Caco-2 (cell line): Measurements from ENCODE around the gene AKR1B1. TPM values are rescaled to one million over a fixed set of nuclear protein-coding genes. Genes with fewer than 3 reads are reported as not detected.

ENCODE experiments used
- Bru-seq: library from RNA; stranded (reverse); fragments of 400-500 nt; gene quantifications from one replicate; lab custom pipeline; 2021; lab: Mats Ljungman, UMichigan
- BruChase-seq, 2 experiments: library from RNA; stranded (reverse); fragments of 400-500 nt; gene quantifications; one replicate each; lab custom pipeline; 2021; lab: Mats Ljungman, UMichigan
- BruUV-seq: library from RNA; stranded (reverse); fragments of 400-500 nt; replicated peaks from 2 replicates; lab custom pipeline; 2021; lab: Mats Ljungman, UMichigan
- CTCF ChIA-PET: fragments of 300-600 bp; sonication (Branson Sonifier 250); formaldehyde crosslinking; loops from one replicate; lab custom pipeline; 2022; ENCODE audit warnings: antibody characterized with exemption; lab: Charles Lee
- POLR2A ChIA-PET: fragments of 300-600 bp; sonication (Branson Sonifier 250); formaldehyde crosslinking; loops from one replicate; lab custom pipeline; 2022; ENCODE audit warnings: antibody characterized with exemption; lab: Charles Lee
- DNase-seq, 2 experiments: peaks; one replicate each; pipeline versions ENCODE4 v3.0.0 to v3.0.0-alpha.2; 2020 to 2022
- H3K27me3 ChIP-seq: replicated peaks from 2 replicates; pipeline ENCODE4 v1.6.0; 2011; ENCODE audit warnings: low read length; ENCODE audit not compliant: control insufficient read depth, insufficient read depth
- H3K36me3 ChIP-seq: 2 replicates; pipeline ENCODE4 v1.5.1; 2011; ENCODE audit warnings: low read length; ENCODE audit not compliant: control insufficient read depth, insufficient read depth
- H3K4me1 ChIP-seq: fragments of 250-450 bp; sonication (Bioruptor Pico); 2 replicates; pipeline ENCODE4 v1.5.1; 2020; ENCODE audit warnings: mild to moderate bottlenecking
- H3K4me3 ChIP-seq: 2 replicates; pipeline ENCODE4 v1.5.1; 2011; ENCODE audit warnings: low read depth, mild to moderate bottlenecking, control low read depth, low read length
- H3K9me3 ChIP-seq: fragments of 250-450 bp; sonication (Bioruptor Pico); 2 replicates; pipeline ENCODE4 v1.5.1; 2020; ENCODE audit warnings: mild to moderate bottlenecking, moderate library complexity
- H3K27ac Mint-ChIP-seq: one replicate; pipeline ENCODE4 v1.8.0; 2022; ENCODE audit warnings: mixed read lengths; ENCODE audit not compliant: unreplicated experiment
- H3K27me3 Mint-ChIP-seq: one replicate; pipeline ENCODE4 v1.8.0; 2022; ENCODE audit warnings: mixed read lengths; ENCODE audit not compliant: insufficient read depth, unreplicated experiment
- H3K36me3 Mint-ChIP-seq: one replicate; pipeline ENCODE4 v1.8.0; 2022; ENCODE audit warnings: mild to moderate bottlenecking, mixed read lengths; ENCODE audit not compliant: insufficient read depth, unreplicated experiment
- H3K4me1 Mint-ChIP-seq: one replicate; pipeline ENCODE4 v1.8.0; 2022; ENCODE audit warnings: low read depth, mixed read lengths; ENCODE audit not compliant: unreplicated experiment
- H3K4me3 Mint-ChIP-seq: one replicate; pipeline ENCODE4 v1.8.0; 2022; ENCODE audit warnings: mild to moderate bottlenecking, moderate library complexity, mixed read lengths; ENCODE audit not compliant: unreplicated experiment
- H3K9me3 Mint-ChIP-seq: one replicate; pipeline ENCODE4 v1.8.0; 2022; ENCODE audit warnings: mixed read lengths; ENCODE audit not compliant: unreplicated experiment
- intact Hi-C: fragments of 100-400 bp; cut with micrococcal nuclease; formaldehyde crosslinking; loops from one replicate; pipeline ENCODE4 v1.10.0; 2022; ENCODE audit not compliant: unreplicated experiment
- long read RNA-seq: library from polyadenylated mRNA; stranded (forward); transcript quantifications from one replicate; pipeline ENCODE4 v2.0.0, GENCODE V29; 2022
- total RNA-seq: library from RNA; stranded (reverse); gene quantifications from 2 replicates; pipeline ENCODE4 v1.2.3, GENCODE V29; 2022
- TF ChIP-seq, protein P1 (sequence below), 2 experiments: fragments of 200-600 bp in 1 of 2; IDR thresholded peaks; 1 replicate in 1 of 2; 2 replicates in 1 of 2; pipeline versions ENCODE4 v1.5.1 to v1.8.0; 2011 to 2022; ENCODE audit warnings: antibody characterized with exemption in 1 of 2, control low read depth in 1 of 2, inconsistent platforms in 1 of 2, low read depth in 1 of 2, low read length in 1 of 2, mild to moderate bottlenecking in 1 of 2, moderate library complexity in 1 of 2; ENCODE audit not compliant: insufficient read depth in 1 of 2, severe bottlenecking in 1 of 2, unreplicated experiment in 1 of 2

The AKR1B1 gene
- total RNA-seq (58.6 and 62.8 TPM in 2 replicates), Bru-seq, nascent RNA (percentile 54 among the genes with signal in this experiment), BruChase-seq, experiment 1, labeled RNA remaining after a 2-hour chase (percentile 51 among the genes with signal in this experiment), BruChase-seq, experiment 2, labeled RNA remaining after a 6-hour chase (percentile 60 among the genes with signal in this experiment)
- long read RNA-seq, transcript AKR1B1-201 (10 exons, 1,409 nt), result major isoform, 70 of 81 reads
- long read RNA-seq, partial matches to known transcripts, result 5 of 81 reads
- long read RNA-seq, other reads (novel, unspliced or antisense), result 4 of 81 reads

DNA sequence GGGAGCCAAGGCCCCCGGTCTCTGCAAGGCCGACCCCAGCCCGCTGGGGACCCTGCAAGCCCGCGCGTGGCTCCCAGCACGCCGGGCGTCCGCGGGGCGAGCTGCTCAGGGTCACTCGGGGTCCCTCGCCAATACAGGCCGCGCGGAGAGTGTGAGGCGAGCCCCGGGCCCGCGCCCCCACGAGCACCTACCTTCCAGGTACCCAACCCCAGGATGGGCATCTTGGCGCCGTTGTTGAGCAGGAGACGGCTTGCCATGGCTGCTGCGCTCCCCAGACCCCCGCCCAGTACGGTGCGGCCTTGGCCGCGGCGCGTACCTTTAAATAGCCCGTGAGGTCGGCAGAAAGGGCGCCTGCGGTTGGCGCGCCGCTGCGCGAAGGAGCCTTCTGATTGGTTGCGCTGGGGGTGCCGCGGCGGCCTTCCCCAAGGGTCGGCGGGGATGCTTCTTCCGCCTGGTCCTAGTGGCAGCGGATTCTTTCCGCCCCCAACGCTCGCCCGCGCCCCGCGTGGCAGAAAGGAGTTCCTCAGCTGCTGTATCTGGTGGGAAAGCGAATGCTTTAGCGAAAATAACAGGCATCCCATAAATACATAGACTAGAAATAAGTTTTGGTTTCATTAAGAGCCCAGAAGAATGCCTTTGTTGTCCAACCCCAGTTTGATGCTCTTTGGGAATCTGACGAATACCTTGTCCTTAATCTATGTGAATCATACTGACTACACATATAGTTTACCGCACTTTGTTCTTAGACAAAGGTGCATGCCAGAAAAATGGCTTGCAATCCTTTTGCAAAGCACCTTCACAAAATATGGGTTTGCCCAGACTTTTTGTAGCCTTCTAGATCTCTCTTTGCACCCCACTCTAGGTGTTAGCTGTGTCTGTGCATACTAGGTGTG lies at the start of gene AKR1B1:
Gene AKR1B1 (minus strand): TSS at position 295 of the 893 bp plus-strand sequence. CDS start 38 bp downstream, at position 257.
- H3K4me1 ChIP-seq, result peaks cover 4% of the 10 kb centered on the region; the same call in 1 of the 2 replicates
- peak within 1 kb of the TSS; percentile 64 for H3K4me3 ChIP-seq
- no peaks in the 10 kb centered on the region for H3K36me3 ChIP-seq
- intact Hi-C loops, result no loop called here
- peak; percentile 83 to 84 for DNase-seq
- Mint-ChIP-seq H3K4me3 (peak within 1 kb of the TSS; percentile 59), H3K27me3 (no peaks in the 10 kb centered on the region), H3K9me3 (peaks cover 3% of the 10 kb centered on the region), H3K27ac (no peak within 1 kb of the TSS), H3K4me1 (no peaks in the 10 kb centered on the region), H3K36me3 (no peaks in the 10 kb centered on the region)
- no peaks in the 10 kb centered on the region for H3K27me3 ChIP-seq
- H3K9me3 ChIP-seq, result no peaks in the 10 kb centered on the region; the same call in 1 of the 2 replicates
- POLR2A ChIA-PET, result no interaction called here
- no TSS peak for BruUV-seq
- TF ChIP-seq, protein P1, sequence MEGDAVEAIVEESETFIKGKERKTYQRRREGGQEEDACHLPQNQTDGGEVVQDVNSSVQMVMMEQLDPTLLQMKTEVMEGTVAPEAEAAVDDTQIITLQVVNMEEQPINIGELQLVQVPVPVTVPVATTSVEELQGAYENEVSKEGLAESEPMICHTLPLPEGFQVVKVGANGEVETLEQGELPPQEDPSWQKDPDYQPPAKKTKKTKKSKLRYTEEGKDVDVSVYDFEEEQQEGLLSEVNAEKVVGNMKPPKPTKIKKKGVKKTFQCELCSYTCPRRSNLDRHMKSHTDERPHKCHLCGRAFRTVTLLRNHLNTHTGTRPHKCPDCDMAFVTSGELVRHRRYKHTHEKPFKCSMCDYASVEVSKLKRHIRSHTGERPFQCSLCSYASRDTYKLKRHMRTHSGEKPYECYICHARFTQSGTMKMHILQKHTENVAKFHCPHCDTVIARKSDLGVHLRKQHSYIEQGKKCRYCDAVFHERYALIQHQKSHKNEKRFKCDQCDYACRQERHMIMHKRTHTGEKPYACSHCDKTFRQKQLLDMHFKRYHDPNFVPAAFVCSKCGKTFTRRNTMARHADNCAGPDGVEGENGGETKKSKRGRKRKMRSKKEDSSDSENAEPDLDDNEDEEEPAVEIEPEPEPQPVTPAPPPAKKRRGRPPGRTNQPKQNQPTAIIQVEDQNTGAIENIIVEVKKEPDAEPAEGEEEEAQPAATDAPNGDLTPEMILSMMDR (IDR thresholded peaks at IDR 0.05; ENCODE audit: insufficient read depth in 1 of 2, low read depth in 1 of 2, low read length in 1 of 2, severe bottlenecking in 1 of 2, unreplicated experiment in 1 of 2), result peak in 1 of 2 experiments; percentile 47
- CTCF ChIA-PET, result interaction anchor here (1.9 kb wide), 1 partner anchor 27 kb away, joined by 4 read pairs; no protein-coding TSS in a partner anchor

DNA sequence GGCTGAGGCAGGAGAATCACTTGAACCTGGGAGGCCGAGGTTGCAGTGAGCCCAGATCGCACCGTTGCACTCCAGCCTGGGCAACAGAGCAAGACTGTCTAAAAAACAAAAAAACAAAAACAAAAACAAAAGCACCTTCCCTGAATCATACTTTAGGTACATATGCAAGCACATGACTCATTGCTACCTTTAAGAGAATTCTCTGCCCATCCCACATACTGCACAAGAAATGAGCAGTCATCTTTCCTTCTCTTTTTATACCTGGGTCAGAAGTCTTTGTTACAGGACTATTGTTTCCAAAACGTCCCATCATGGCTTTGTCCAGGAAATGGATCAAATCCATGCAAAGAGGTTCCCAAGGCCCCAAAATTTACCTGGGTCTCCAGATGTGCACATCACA lies 47.0 kb upstream of the AKR1B1 start:
- H3K4me1 ChIP-seq, result no peaks in the 10 kb centered on the region
- no peaks in the 10 kb centered on the region for H3K9me3 ChIP-seq
- H3K27me3 Mint-ChIP-seq, result peaks cover 9% of the 10 kb centered on the region
- H3K4me1 Mint-ChIP-seq, result no peaks in the 10 kb centered on the region
- H3K36me3 Mint-ChIP-seq, result no peaks in the 10 kb centered on the region
- H3K27me3 ChIP-seq, result no peaks in the 10 kb centered on the region
- H3K4me3 Mint-ChIP-seq, result no peak overlapping the region
- ChIA-PET POLR2A (no interaction called here), CTCF (no interaction called here)
- BruUV-seq, result no TSS peak
- H3K36me3 ChIP-seq, result no peaks in the 10 kb centered on the region
- no peak for DNase-seq
- TF ChIP-seq, protein P1 (IDR thresholded peaks at IDR 0.05; ENCODE audit: insufficient read depth in 1 of 2, low read depth in 1 of 2, low read length in 1 of 2, severe bottlenecking in 1 of 2, unreplicated experiment in 1 of 2), result no peak
- no peak overlapping the region for H3K4me3 ChIP-seq
- intact Hi-C loops, result no loop called here
- H3K27ac Mint-ChIP-seq, result no peak overlapping the region
- no peaks in the 10 kb centered on the region for H3K9me3 Mint-ChIP-seq

DNA sequence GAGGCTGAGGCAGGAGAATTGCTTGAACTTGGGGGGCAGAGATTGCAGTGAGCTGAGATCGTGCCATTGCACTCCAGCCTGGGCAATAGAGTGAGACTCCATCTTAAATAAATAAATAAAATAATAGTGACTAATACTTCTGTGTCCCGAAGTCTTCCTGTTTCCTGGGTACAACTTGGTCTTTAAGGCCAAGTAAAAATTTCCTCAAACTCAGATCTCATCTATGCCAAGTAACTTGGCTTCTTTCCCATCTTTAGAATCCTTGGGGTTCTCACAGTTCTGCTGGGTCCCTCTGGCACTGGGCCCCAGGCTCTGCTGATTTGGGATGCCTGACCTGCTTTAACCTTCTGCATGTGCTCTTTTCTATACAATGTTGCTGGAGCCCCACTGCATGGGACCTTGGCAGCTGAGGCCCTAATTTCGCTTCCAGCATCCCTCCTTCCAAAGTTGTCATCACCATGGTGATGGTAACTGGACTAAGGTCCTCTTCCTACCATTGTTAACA lies 45.8 kb upstream of the AKR1B1 start:
- H3K4me3 Mint-ChIP-seq, result no peak overlapping the region
- Histone ChIP-seq H3K27me3 (no peaks in the 10 kb centered on the region), H3K9me3 (no peaks in the 10 kb centered on the region), H3K4me3 (no peak overlapping the region), H3K4me1 (no peaks in the 10 kb centered on the region), H3K36me3 (no peaks in the 10 kb centered on the region)
- POLR2A ChIA-PET, result no interaction called here
- CTCF ChIA-PET, result no interaction called here
- no peak for DNase-seq
- BruUV-seq, result no TSS peak
- no peaks in the 10 kb centered on the region for H3K36me3 Mint-ChIP-seq
- H3K9me3 Mint-ChIP-seq, result no peaks in the 10 kb centered on the region
- no peaks in the 10 kb centered on the region for H3K4me1 Mint-ChIP-seq
- H3K27me3 Mint-ChIP-seq, result peaks cover 9% of the 10 kb centered on the region
- no peak overlapping the region for H3K27ac Mint-ChIP-seq
- TF ChIP-seq, protein P1 (IDR thresholded peaks at IDR 0.05; ENCODE audit: insufficient read depth in 1 of 2, low read depth in 1 of 2, low read length in 1 of 2, severe bottlenecking in 1 of 2, unreplicated experiment in 1 of 2), result no peak
- intact Hi-C loops, result no loop called here
